Mesenchymal stem cell (in vitro differentiated cells and primary cell): ENCODE data around the gene C11orf21. TPM values are rescaled to one million over a fixed set of nuclear protein-coding genes. Genes with fewer than 3 reads are reported as not detected.

Experiments used
- DNase-seq: peaks from one replicate; pipeline ENCODE4 v3.0.0-alpha.2; 2013
- H2AFZ ChIP-seq: one replicate; pipeline ENCODE4 v1.6.1; 2013; ENCODE audit warnings: low read depth, mild to moderate bottlenecking, control low read depth, inconsistent platforms, low read length, moderate library complexity
- H2AK5ac ChIP-seq: 2 replicates; pipeline ENCODE4 v1.6.1; 2013; ENCODE audit warnings: low read length, moderate library complexity, mild to moderate bottlenecking, inconsistent platforms; ENCODE audit not compliant: severe bottlenecking
- H2BK120ac ChIP-seq: one replicate; pipeline ENCODE4 v1.6.1; 2013; ENCODE audit warnings: low read depth, mild to moderate bottlenecking, inconsistent platforms, low read length, moderate library complexity
- H2BK12ac ChIP-seq, 2 experiments: one replicate each; pipeline ENCODE4 v1.6.1; 2013; ENCODE audit warnings: inconsistent platforms in 2 of 2, low read length in 2 of 2, mild to moderate bottlenecking in 2 of 2, moderate library complexity in 2 of 2, control low read depth in 1 of 2
- H2BK15ac ChIP-seq: one replicate; pipeline ENCODE4 v1.6.1; 2013; ENCODE audit warnings: mild to moderate bottlenecking, low read depth, inconsistent platforms; ENCODE audit not compliant: poor library complexity, severe bottlenecking
- H2BK5ac ChIP-seq: 2 replicates; pipeline ENCODE4 v1.6.1; 2013; ENCODE audit warnings: low read depth, mild to moderate bottlenecking, low read length, control low read depth, inconsistent platforms; ENCODE audit not compliant: poor library complexity, severe bottlenecking
- H3K14ac ChIP-seq, 2 experiments: one replicate each; pipeline ENCODE4 v1.6.1; 2013; ENCODE audit warnings: inconsistent platforms in 2 of 2, low read length in 2 of 2, control low read depth in 1 of 2, mild to moderate bottlenecking in 1 of 2, moderate library complexity in 1 of 2
- H3K18ac ChIP-seq, 2 experiments: one replicate each; pipeline ENCODE4 v1.6.1; 2013; ENCODE audit warnings: inconsistent platforms in 2 of 2, low read length in 2 of 2, control low read depth in 1 of 2, low read depth in 1 of 2, mild to moderate bottlenecking in 1 of 2
- H3K23ac ChIP-seq, 2 experiments: one replicate each; pipeline ENCODE4 v1.6.1; 2013; ENCODE audit warnings: inconsistent platforms in 2 of 2, low read length in 2 of 2, mild to moderate bottlenecking in 2 of 2, moderate library complexity in 2 of 2, control low read depth in 1 of 2
- H3K27ac ChIP-seq: 2 replicates; pipeline ENCODE4 v1.5.1; 2013; ENCODE audit warnings: mild to moderate bottlenecking, moderate library complexity, low read length, control low read depth, inconsistent platforms; ENCODE audit not compliant: poor library complexity, severe bottlenecking
- H3K27me3 ChIP-seq, 2 experiments: 2 replicates each; pipeline versions ENCODE4 v1.6.1 to v1.7.0; 2013; ENCODE audit warnings: low read length in 2 of 2, mild to moderate bottlenecking in 2 of 2, moderate library complexity in 2 of 2, control low read depth in 1 of 2, inconsistent platforms in 1 of 2; ENCODE audit not compliant: control insufficient read depth in 1 of 2, insufficient read depth in 1 of 2
- H3K36me3 ChIP-seq, 2 experiments: 2 replicates each; pipeline versions ENCODE4 v1.6.1 to v1.7.0; 2013; ENCODE audit warnings: low read length in 2 of 2, control low read depth in 1 of 2, inconsistent platforms in 1 of 2, low read depth in 1 of 2, mild to moderate bottlenecking in 1 of 2; ENCODE audit not compliant: insufficient read depth in 2 of 2, control insufficient read depth in 1 of 2
- H3K4ac ChIP-seq, 2 experiments: one replicate each; pipeline ENCODE4 v1.6.1; 2013; ENCODE audit warnings: inconsistent platforms in 2 of 2, low read length in 2 of 2, mild to moderate bottlenecking in 2 of 2, moderate library complexity in 2 of 2, control low read depth in 1 of 2, low read depth in 1 of 2
- H3K4me1 ChIP-seq: 2 replicates; pipeline ENCODE4 v1.6.1; 2013; ENCODE audit warnings: low read depth, low read length, control low read depth; ENCODE audit not compliant: control insufficient read depth, insufficient read depth
- H3K4me2 ChIP-seq: 2 replicates; pipeline ENCODE4 v1.6.1; 2013; ENCODE audit warnings: low read length, mild to moderate bottlenecking, inconsistent platforms; ENCODE audit not compliant: poor library complexity, severe bottlenecking
- H3K4me3 ChIP-seq, 2 experiments: 2 replicates each; pipeline versions ENCODE4 v1.5.1 to v1.7.0; 2013; ENCODE audit warnings: low read length in 2 of 2, mild to moderate bottlenecking in 2 of 2, control low read depth in 1 of 2, low read depth in 1 of 2; ENCODE audit not compliant: insufficient read depth in 1 of 2
- H3K79me1 ChIP-seq: replicated peaks from 2 replicates; pipeline ENCODE4 v1.6.1; 2013; ENCODE audit warnings: mild to moderate bottlenecking, control low read depth, low read length, inconsistent platforms; ENCODE audit not compliant: poor library complexity, severe bottlenecking
- H3K9ac ChIP-seq: 2 replicates; pipeline ENCODE4 v1.7.0; 2013; ENCODE audit warnings: mild to moderate bottlenecking, low read length, moderate library complexity
- H3K9me3 ChIP-seq: 2 replicates; pipeline ENCODE4 v1.7.0; 2013; ENCODE audit warnings: mild to moderate bottlenecking, low read length; ENCODE audit not compliant: control insufficient read depth
- H4K8ac ChIP-seq: one replicate; pipeline ENCODE4 v1.6.1; 2013; ENCODE audit warnings: inconsistent platforms, mild to moderate bottlenecking, low read length, moderate library complexity
- H4K91ac ChIP-seq: one replicate; pipeline ENCODE4 v1.6.1; 2013; ENCODE audit warnings: mild to moderate bottlenecking, low read length, inconsistent platforms
- WGBS: methylation state at CpG from one replicate; pipeline ENCODE4 v1.1.7; 2013; ENCODE audit warnings: mixed read lengths; 5-methylcytosine and 5-hydroxymethylcytosine counted together
- polyA plus RNA-seq, 2 experiments: library from polyadenylated mRNA; stranded (reverse); fragments of 200-250 nt; gene quantifications; one replicate each; pipeline ENCODE4 v1.2.3, GENCODE V29; 2013

C11orf21 gene
- not detected for polyA plus RNA-seq (2013, experiment 1 of 2)
- polyA plus RNA-seq (2013, experiment 2 of 2) = not detected

DNA sequence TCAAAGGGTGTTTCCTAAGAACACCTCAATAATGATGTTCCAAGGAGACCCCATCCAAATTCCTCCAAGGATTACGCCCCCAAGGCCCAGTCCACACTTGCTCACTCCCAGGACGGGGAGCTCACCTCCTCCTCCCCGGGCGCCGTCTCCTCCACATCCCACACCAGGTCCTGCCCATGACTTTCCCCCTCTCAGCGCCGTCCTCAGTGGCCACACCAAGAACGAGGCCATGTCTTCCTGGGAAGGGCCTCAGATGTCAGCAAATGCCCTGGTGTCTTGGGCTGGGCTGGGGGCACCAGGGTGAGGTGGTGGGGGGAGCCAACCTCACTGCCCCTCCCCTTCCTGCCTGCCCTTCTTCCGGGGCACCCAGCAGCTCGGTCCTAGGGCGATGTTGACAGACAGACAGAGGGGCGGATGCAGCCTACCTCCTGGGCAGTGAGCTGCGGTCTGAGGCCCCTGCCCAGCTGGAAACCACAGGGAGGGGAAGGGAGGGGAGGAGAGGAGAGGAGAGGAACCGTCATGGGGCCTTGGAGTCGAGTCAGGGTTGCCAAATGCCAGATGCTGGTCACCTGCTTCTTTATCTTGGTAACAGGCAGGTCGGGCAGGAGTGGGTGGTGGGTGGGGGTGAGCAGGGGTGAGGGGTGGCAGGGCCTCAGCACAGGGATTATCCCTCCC lies at the start of gene C11orf21, which contains the start of gene TSPAN32:
C11orf21 (minus strand) TSS at position 288 of the 675 bp plus-strand sequence; CDS start at position 178, 110 bp downstream.
TSPAN32 (plus strand) TSS at position 383 of the 675 bp plus-strand sequence; CDS start at position 520, 137 bp downstream.
- Histone ChIP-seq H3K36me3 (no peaks in the 10 kb centered on the region), H2AFZ (peak within 1 kb of the TSS; percentile 18), H3K9me3 (no peaks in the 10 kb centered on the region), H3K27me3 (peaks cover 5 to 16% of the 10 kb centered on the region in 2 experiments), H3K4me1 (peaks cover 29% of the 10 kb centered on the region), H3K23ac (no peak within 1 kb of the TSS), H2AK5ac (no peak within 1 kb of the TSS), H3K4ac (peak within 1 kb of the TSS in 1 of 2 experiments; percentile 35), H2BK15ac (no peak within 1 kb of the TSS), H2BK120ac (no peak within 1 kb of the TSS), H3K4me2 (peak within 1 kb of the TSS; percentile 12), H3K14ac (no peak within 1 kb of the TSS), H3K9ac (no peak within 1 kb of the TSS), H3K27ac (no peak within 1 kb of the TSS), H3K18ac (peak within 1 kb of the TSS in 1 of 2 experiments; percentile 40), H3K79me1 (no peaks in the 10 kb centered on the region), H3K4me3 (no peak within 1 kb of the TSS), H4K8ac (peak within 1 kb of the TSS; percentile 45), H4K91ac (peak within 1 kb of the TSS; percentile 73), H2BK12ac (no peak within 1 kb of the TSS), H2BK5ac (no peak within 1 kb of the TSS)
- peak; percentile 40 for DNase-seq
- WGBS = 64% methylated on average over 14 of the region's 16 CpGs

DNA sequence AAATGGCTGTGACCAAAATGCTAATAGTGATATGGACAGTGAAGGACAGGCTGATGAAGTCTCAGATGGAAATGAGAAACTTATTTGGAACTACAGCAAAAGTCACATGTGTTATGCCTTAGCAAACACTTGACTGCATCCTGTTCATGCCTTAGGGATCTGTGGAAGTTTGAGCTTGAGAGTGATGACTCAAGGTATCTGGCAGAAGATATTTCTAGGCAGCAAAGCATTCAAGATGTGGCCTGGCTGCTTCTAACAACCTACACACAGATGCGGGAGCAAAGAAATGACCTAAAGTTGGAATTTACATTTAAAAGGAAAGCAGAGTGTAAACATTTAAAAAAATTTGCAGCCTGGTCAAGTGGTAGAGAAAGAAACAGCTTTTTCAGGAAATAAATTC lies 47.3 kb upstream of the C11orf21 start:
- H3K23ac ChIP-seq = no peak overlapping the region
- H3K18ac ChIP-seq = no peak overlapping the region
- H3K9ac ChIP-seq = no peak overlapping the region
- no peak overlapping the region for H4K91ac ChIP-seq
- no peak overlapping the region for H2BK5ac ChIP-seq
- H4K8ac ChIP-seq = no peak overlapping the region
- H3K4me3 ChIP-seq = peak overlapping the region in 1 of 2 experiments; percentile 53
- H2BK12ac ChIP-seq = no peak overlapping the region
- H3K14ac ChIP-seq = no peak overlapping the region
- no peak overlapping the region for H2BK15ac ChIP-seq
- peak; percentile 23 for DNase-seq
- H3K79me1 ChIP-seq = no peaks in the 10 kb centered on the region
- no peak overlapping the region for H2AFZ ChIP-seq
- H3K36me3 ChIP-seq = no peaks in the 10 kb centered on the region
- no peaks in the 10 kb centered on the region for H3K4me1 ChIP-seq
- no CpG with 5 or more reads among the region's 1 CpG for WGBS
- no peak overlapping the region for H2BK120ac ChIP-seq
- peaks cover 62% of the 10 kb centered on the region for H3K9me3 ChIP-seq
- peaks cover 0 to 27% of the 10 kb centered on the region in 2 experiments for H3K27me3 ChIP-seq
- H3K27ac ChIP-seq = no peak overlapping the region
- no peak overlapping the region for H3K4me2 ChIP-seq
- no peak overlapping the region for H3K4ac ChIP-seq
- no peak overlapping the region for H2AK5ac ChIP-seq

DNA sequence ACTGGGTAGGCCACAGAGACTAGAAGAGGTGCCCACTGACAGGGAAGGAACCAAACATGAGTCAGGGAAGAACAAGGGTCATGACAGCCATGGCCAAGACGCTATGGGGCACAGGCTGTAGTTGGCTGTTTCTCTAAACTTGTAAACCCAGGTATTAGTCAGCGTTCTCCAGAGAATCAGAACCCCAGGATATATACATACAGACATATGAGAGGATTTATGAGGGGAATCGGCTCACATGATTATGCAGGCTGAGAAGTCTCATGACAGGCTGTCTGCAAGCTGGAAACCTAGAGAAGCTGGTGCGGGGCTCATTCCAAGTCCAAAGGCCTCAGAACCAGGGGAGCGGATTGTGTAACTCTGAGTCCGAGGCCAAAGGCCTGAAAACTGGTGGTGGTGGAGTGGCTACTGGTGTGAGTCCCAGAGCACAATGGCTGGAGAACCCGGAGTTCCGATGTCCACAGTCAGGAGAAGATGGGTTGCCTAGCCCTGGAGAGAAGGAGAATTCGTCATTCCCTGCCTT lies 45.7 kb upstream of the C11orf21 start:
- H3K36me3 ChIP-seq = no peaks in the 10 kb centered on the region
- no peak overlapping the region for H3K4ac ChIP-seq
- no peak overlapping the region for H3K9ac ChIP-seq
- H3K27me3 ChIP-seq = peaks cover 0 to 30% of the 10 kb centered on the region in 2 experiments
- no peak overlapping the region for H3K23ac ChIP-seq
- no peak overlapping the region for H2AK5ac ChIP-seq
- H3K14ac ChIP-seq = no peak overlapping the region
- no peaks in the 10 kb centered on the region for H3K79me1 ChIP-seq
- no peak overlapping the region for H3K4me2 ChIP-seq
- H4K8ac ChIP-seq = no peak overlapping the region
- WGBS = 76% methylated on average over 7 of the region's 9 CpGs
- no peak overlapping the region for H3K4me3 ChIP-seq
- no peak overlapping the region for H3K18ac ChIP-seq
- H3K9me3 ChIP-seq = peaks cover 50% of the 10 kb centered on the region
- no peaks in the 10 kb centered on the region for H3K4me1 ChIP-seq
- no peak for DNase-seq
- no peak overlapping the region for H2BK15ac ChIP-seq
- no peak overlapping the region for H2BK5ac ChIP-seq
- H4K91ac ChIP-seq = no peak overlapping the region
- no peak overlapping the region for H3K27ac ChIP-seq
- H2BK12ac ChIP-seq = no peak overlapping the region
- H2AFZ ChIP-seq = no peak overlapping the region
- no peak overlapping the region for H2BK120ac ChIP-seq

DNA sequence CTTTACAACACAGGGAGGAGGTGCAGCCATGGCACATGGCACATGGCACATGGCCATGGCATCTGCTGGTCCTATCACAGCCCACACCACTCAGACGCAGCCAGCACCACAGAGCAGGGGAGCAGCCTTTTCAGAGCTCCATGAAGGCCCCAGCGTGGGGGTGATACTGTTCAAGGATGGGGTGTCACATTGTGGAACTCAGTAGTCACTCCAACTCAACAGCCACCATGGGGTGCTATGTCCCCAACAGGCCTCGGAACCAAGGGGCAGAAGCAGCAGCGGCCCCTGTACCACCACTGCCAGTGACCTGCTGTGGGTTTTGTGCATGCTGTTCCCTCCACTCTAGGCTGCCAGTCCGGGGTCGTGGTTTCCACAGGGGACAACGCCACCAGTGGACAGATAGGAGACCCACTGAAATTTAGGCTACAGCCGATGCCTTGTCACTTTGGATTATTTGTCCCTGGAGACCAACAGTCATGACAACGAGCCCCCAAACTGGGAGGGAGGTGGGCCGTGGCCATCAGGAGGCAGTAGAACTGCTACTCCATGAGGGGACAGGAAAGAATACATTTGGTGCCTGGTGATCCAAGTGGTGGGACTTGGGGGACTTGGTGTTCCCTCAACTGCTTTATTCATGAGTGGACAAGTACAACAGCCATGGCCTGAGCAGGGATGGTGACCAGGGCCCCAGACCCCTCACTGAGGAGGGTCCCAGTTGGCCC lies 45.0 kb upstream of the C11orf21 start:
- no peak overlapping the region for H3K14ac ChIP-seq
- no peak overlapping the region for H4K91ac ChIP-seq
- peaks cover 44% of the 10 kb centered on the region for H3K9me3 ChIP-seq
- H2BK120ac ChIP-seq = no peak overlapping the region
- peaks cover 0 to 26% of the 10 kb centered on the region in 2 experiments for H3K27me3 ChIP-seq
- WGBS = 70% methylated on average over 10 of the region's 10 CpGs
- no peak overlapping the region for H3K27ac ChIP-seq
- no peak for DNase-seq
- H3K9ac ChIP-seq = no peak overlapping the region
- no peak overlapping the region for H2AK5ac ChIP-seq
- no peak overlapping the region for H4K8ac ChIP-seq
- H3K4me2 ChIP-seq = no peak overlapping the region
- no peaks in the 10 kb centered on the region for H3K36me3 ChIP-seq
- no peak overlapping the region for H3K4me3 ChIP-seq
- H3K4ac ChIP-seq = no peak overlapping the region
- no peak overlapping the region for H3K18ac ChIP-seq
- H3K79me1 ChIP-seq = no peaks in the 10 kb centered on the region
- H2BK12ac ChIP-seq = no peak overlapping the region
- no peak overlapping the region for H2BK15ac ChIP-seq
- no peaks in the 10 kb centered on the region for H3K4me1 ChIP-seq
- H3K23ac ChIP-seq = no peak overlapping the region
- H2AFZ ChIP-seq = no peak overlapping the region
- no peak overlapping the region for H2BK5ac ChIP-seq
